Central memory CD4-positive, alpha-beta T cell (primary cell): Measurements from ENCODE around the gene MYLK4.
"Not testable (repeated sequence)": the region's sequence is repeated elsewhere in the genome, so short reads cannot be mapped to it uniquely, and the experiment has no call there.

Experiments
- DNase-seq: peaks from one replicate; pipeline ENCODE4 v3.0.0; 2022

The MYLK4 gene

GRCh38 chr6:2777249-2777648, 26.5 kb upstream of the MYLK4 start:
- no peak for DNase-seq

DNA sequence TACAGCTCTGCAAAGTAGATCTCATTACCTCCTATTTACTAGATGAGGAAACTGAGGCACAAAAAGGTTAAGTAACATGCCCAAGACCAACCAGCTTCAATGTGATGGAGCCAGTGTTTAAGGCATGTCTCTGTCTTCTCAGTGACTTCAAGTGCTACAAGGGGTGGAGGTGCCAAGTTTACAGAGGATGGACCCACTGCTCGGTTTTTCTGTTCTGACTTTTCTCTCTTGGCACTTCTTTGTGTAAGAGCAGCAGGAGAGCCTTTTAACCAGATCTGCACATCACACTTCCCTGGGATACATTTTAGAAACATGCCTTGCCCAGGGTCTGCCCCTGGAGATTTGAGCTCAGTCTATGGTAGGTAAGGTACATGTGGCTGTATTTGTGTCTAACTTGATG, 24.3 kb upstream of the MYLK4 start:
- DNase-seq, result no peak

DNA sequence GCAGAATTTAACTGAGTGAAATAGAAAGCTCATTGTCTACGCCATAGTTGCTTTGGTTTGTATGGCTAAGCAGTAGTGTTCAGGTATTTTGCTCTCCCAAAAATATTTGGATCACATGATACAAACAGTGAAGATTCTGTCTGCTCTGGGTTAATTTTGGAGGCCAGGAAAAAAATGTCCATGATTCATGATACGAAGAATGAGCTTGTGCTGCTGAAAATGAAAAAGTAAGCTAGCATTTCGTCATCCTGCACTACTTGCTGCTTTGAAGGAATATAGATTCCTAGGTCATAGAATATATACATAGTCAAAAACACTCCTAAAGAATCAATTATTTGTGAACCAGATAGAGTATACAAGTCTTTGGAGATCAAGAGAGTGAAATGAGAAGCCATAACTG, 22.7 kb upstream of the MYLK4 start:
- no peak for DNase-seq

GRCh38 chr6:2772840-2773239, 22.1 kb upstream of the MYLK4 start:
- DNase-seq, result no peak

DNA sequence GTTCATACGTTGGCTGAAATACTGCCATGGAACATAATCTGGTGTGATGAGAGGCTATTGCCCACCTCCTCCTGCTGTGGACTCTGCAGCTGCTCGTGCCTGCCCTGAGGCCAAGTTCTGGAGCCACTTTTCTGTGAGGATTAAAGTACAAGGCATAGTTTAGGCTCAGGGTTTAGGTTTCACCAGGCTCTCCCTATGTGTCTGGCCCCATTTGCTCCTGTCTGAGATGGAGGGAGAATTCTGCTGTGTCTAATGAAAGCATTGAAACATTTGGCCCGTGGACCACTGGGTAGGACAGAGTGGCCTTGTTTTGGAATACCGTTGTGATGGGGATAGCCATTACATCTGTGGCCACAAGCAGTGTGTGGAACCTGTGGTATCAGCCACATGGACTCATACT, 20.4 kb upstream of the MYLK4 start:
- no peak for DNase-seq

- DNase-seq, result no peak
Measured at GRCh38 chr6:2770171-2770570, 19.4 kb upstream of the MYLK4 start.

DNA sequence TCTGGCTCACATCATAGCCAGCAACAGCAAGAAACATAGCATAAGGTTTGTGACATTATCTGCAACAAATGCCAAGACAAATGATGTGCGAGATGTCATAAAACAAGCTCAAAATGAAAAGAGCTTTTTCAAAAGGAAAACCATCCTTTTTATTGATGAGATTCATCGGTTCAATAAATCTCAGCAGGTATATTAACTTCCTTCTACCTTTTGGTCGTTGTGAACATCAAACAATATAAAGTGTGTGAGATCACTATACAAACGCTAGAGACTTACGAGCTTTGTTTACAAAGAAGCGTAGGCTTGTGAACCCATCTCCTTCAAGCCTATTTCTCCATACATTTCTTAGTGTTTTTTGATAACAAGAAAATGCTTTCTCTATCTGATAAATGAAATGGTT, 18.0 kb upstream of the MYLK4 start:
- DNase-seq, result no peak

DNA sequence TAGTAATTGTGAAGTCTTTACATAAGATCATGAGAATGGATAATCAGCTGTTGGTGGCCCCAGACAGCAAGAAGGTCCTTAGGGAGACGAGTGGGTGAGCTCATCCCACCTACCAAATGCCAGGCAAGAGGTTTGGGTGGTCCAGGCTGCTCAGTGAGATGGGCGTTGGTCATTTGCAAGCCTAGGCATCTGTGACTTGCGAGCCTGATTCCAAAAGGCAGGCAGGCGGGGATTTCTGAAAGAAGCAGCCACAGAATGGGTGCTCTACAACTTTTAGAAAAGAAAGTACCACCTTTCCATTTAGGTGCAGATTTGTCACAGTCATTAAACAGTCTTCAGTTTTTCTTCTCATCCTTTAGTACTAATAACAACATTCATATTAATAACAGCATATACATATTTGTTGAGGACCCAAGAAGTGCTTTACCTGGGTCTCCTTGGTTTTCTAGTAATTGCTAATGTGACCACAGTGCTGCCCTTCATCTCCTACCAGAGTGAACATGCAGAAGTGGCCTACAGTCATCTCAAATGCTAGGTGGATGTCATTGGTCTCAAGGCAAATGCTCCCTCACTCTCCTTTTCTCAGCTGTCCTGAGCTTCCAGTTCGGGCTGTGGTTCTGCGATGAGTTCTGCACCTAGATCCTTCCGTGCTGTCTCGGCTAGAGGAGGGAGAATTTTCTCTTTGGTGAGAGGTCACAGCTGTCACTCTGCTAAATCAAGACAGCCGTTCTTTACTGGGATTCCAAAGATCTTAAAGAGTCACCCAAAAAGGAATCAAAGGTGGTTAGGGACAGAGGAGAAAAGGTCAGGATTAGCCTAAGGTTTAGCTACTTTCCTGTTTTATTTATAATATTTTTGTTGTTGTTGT, 17.2 kb upstream of the MYLK4 start:
- DNase-seq, result no peak

GRCh38 chr6:2766767-2767656, 16.3 kb upstream of the MYLK4 start:
- no peak for DNase-seq

DNA sequence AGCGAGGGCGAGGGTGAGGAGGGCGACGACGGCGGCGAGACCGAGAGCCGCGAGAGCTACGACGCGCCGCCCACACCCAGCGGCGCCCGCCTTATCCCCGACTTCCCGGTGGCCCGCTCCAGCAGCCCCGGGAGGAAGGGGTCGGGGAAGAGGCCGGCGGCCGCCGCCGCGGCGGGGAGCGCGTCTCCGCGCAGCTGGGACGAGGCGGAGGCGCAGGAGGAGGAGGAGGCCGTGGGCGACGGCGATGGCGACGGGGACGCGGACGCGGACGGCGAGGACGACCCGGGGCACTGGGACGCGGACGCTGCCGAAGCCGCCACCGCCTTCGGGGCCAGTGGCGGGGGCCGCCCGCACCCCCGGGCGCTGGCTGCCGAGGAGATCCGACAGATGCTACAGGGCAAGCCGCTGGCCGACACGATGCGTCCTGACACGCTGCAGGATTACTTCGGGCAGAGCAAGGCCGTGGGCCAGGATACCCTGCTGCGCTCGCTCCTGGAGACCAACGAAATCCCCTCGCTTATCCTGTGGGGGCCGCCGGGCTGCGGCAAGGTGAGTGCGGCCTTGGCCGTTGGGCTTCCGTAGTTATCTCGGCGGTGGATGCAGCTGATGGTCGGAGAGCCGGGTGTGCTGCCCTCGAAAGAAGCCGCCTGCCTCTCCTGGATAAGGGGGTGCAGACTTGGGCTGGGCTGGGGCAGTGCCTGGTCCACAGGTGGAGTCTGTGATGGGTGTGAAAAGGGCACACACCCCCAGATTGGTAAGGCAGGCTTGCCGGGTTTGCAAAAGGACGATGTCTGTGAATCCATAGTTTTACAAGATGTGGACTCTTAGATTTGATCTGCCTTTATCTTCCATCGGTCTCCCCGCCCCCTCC, 15.4 kb upstream of the MYLK4 start:
- DNase-seq, result no peak

GRCh38 chr6:2765166-2765895, 14.6 kb upstream of the MYLK4 start, which contains the start of gene WRNIP1:
Gene WRNIP1 (plus strand): TSS chr6:2765393. CDS start chr6:2765623, 230 bp downstream.
- DNase-seq, result peak; percentile 97

- DNase-seq, result peak; percentile 73
Measured at GRCh38 chr6:2764610-2765165, 14.0 kb upstream of the MYLK4 start.

DNA sequence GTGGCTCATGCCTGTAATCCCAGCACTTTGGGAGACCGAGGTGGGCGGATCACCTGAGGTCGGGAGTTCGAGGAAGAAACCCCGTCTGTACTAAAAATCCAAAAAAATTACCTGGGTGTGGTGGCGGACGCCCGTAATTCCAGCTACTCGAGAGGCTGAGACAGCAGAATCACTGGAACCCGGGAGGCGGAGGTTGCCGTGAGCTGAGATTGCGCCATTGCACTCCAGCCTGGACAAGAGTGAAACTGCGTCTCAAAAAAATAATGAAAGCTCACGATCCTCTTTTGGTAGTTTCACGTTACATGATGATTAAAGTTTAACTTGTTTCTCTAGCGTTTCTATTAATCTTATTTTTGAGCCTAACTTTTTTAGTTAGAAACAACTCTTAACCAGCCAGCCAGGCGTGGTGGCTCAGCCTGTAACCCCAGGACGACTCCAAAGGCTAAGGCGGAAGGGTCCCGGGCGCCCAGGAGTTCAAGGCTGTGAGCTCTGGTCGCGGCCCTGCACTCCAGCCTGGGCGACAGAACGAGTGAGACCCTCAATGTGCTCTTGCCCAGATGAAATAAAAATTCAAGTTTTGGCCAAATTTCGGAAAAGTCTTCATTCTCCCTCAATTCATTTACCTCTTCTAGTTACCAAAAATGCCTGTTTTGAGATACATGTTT, 13.3 kb upstream of the MYLK4 start:
- no peak for DNase-seq

GRCh38 chr6:2763345-2763841, 12.7 kb upstream of the MYLK4 start:
- no peak for DNase-seq

DNA sequence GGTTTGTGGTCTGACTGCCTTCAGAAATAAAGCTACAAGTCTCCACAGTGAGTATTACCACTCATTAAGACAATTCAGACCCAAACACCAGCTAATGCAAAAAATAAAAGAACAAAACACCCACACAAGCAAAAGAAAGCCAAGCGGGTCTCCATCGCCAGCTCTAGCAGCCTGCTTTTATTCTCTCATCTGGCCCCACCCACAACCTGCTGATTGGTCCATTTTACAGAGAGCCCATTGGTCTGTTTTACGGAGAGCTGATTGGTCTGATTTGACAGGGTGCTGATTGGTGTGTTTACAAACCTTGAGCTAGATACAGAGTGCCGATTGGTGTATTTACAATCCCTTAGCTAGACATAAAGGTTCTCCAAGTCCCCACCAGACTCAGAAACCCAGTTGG, 12.1 kb upstream of the MYLK4 start:
- not testable (repeated sequence) for DNase-seq

DNA sequence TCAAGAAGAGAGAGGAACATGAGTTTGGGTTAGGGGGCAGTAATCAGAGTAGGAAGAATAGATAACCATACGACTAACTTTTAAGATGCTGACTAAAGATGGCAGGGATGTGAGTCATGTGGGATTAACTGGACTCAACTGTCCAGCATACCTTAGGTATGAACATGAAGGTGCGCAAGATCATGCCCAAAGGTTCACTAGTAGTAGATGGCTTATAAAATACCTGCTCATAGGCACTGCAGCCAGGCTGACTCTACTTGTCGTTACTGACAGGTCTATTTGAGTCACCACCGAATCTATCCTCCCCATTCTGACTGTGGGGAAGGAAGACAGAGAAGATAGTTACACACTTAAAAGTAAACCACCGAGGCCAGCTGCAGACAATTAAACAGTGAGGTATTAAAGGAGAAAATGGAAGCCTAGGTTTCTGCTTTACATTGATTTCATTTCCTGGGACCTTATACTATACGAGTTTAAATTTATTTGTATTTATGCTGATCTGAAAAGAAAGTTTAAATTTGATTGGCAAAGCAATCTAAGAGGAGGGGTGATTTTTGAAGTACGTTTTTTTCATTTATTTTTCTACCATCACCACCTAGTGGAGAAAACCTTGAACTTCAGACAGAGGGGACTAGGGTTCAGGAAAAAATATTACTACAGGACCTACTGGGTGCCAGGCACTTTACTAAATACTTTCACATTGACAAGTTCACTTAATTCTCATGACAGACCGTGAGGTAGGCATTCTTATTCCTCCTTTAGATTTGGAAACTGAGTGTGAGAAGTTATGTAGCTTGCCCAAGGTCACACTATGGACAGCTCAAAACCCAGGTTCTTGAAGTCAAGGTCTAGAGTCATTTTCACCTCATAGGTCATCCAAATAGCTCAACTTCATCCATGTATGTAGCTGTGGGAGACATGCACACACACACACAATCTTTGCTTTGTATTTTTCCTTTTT, 10.4 kb upstream of the MYLK4 start:
- peak; percentile 30 for DNase-seq

DNA sequence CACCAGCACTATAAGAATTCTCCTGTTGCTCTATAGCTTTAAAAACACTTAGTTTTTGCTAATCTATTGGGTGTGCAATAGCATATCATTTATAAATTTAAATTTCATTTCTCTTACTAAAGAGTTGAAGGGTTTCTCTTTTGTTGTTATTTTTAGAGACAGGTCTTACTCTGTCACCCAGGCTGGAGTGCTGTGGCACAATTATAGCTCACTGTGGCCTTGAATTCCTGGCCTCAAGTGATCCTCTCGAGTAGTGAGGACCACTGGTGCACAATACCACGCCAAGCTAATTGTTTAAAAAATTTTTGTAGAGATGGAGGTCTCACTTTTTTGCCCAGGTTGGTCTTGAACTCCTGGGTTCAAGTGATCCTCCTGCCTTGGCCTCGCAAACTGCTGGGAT, 8.3 kb upstream of the MYLK4 start:
- DNase-seq, result no peak

GRCh38 chr6:2756687-2757224, 6.0 kb upstream of the MYLK4 start:
- DNase-seq, result no peak

DNA sequence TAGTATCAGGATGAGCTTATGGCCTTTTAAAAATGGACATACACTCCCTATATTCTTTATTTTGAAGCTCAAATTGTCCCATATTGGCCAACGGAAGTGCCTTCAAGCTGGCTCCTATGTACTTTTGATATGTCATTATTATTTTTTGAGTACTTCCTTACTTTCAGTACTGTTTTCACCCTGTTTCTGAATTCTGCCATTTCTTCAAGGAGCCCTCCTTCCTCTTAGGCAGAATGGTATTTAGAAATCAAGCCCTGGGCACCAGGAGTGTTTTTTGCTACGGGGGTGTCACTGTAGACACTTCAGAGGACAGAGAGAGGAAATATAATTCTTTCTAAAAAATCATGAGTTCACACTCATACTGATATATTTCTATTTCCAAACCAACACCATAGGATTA, 5.5 kb upstream of the MYLK4 start:
- no peak for DNase-seq
